Measurements from ENCODE around the gene C19orf33. TPM values are rescaled to one million over a fixed set of nuclear protein-coding genes. Genes with fewer than 3 reads are reported as not detected.

The C19orf33 gene
- total and polyA plus RNA-seq, 2 experiments from 2014 or later, result 58.9 to 72.2 TPM

DNA sequence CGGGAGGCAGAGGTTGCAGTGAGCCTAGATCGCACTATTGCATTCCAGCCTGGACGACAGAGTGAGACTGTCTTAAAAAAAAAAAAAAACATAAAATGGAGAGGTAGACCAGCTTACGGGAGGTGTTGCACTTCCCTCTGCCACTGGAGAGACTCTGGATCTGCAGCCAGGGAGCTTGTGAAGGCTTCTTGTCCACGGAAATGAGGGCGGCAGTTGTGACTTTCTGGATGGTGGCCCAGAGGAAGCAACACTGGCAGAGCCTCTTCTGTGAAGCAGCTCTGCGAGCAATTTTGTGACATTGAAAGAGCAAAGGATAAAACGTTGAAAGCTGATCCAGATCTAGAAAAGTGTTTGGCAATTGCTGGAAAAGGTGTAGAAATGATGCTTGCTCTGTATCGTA lies 29.3 kb upstream of the C19orf33 start:
- DNase-seq (ENCODE audit: low spot score) (no peak), ATAC-seq (no peak)
- no peak overlapping the region for H3K4me3 Mint-ChIP-seq
- no peaks in the 10 kb centered on the region for H3K9me2 ChIP-seq (ENCODE audit: insufficient read depth)
- no peak overlapping the region for H2AFZ ChIP-seq
- H3K4me1 ChIP-seq (ENCODE audit: insufficient read depth), result peaks cover 4% of the 10 kb centered on the region
- H3K27ac Mint-ChIP-seq, result no peak overlapping the region
- H3K27ac ChIP-seq (ENCODE audit: low read depth), result no peak overlapping the region
- H3K27me3 ChIP-seq (ENCODE audit: insufficient read depth), result no peaks in the 10 kb centered on the region
- H3K27me3 Mint-ChIP-seq (ENCODE audit: insufficient read depth, low read depth, poor library complexity), result no peaks in the 10 kb centered on the region
- H4K20me1 ChIP-seq (replicated peaks; ENCODE audit: insufficient read depth), result peaks cover 82% of the 10 kb centered on the region
- H3K4me2 ChIP-seq, result no peak overlapping the region
- peaks cover 17% of the 10 kb centered on the region; the same call in 2 of the 3 replicates for H3K36me3 Mint-ChIP-seq (ENCODE audit: low read depth)
- H3K79me2 ChIP-seq (replicated peaks; ENCODE audit: insufficient read depth), result peaks cover 100% of the 10 kb centered on the region
- peaks cover 7% of the 10 kb centered on the region; the same call in 2 of the 3 replicates for H3K4me1 Mint-ChIP-seq
- no peaks in the 10 kb centered on the region for H3K36me3 ChIP-seq (ENCODE audit: insufficient read depth)
- TF ChIP-seq ZNF114 (CRISPR knock-in tag; IDR thresholded peaks at IDR 0.05) (no peak), ZNF331 (CRISPR knock-in tag; IDR thresholded peaks at IDR 0.05; ENCODE audit: low read depth) (no peak), REST (IDR thresholded peaks at IDR 0.05; ENCODE audit: unreplicated experiment) (no peak), NANOG (IDR thresholded peaks at IDR 0.05; ENCODE audit: borderline replicate concordance) (no peak), EZH2phosphoT487 (IDR thresholded peaks at IDR 0.05; ENCODE audit: unreplicated experiment) (no peak), EZH2 (IDR thresholded peaks at IDR 0.05; ENCODE audit: low read depth, unreplicated experiment) (no peak), ZNF462 (CRISPR knock-in tag; IDR thresholded peaks at IDR 0.05) (no peak), JUNB (IDR thresholded peaks at IDR 0.05; ENCODE audit: unreplicated experiment) (no peak), CREB1 (CRISPR knock-in tag; IDR thresholded peaks at IDR 0.05; ENCODE audit: low read depth) (no peak), POLR2AphosphoS5 (IDR thresholded peaks at IDR 0.05; ENCODE audit: low read depth) (no peak), STAT1 (IDR thresholded peaks at IDR 0.05; ENCODE audit: unreplicated experiment) (no peak)
- TF ChIP-seq, protein P1, sequence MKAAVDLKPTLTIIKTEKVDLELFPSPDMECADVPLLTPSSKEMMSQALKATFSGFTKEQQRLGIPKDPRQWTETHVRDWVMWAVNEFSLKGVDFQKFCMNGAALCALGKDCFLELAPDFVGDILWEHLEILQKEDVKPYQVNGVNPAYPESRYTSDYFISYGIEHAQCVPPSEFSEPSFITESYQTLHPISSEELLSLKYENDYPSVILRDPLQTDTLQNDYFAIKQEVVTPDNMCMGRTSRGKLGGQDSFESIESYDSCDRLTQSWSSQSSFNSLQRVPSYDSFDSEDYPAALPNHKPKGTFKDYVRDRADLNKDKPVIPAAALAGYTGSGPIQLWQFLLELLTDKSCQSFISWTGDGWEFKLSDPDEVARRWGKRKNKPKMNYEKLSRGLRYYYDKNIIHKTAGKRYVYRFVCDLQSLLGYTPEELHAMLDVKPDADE (IDR thresholded peaks at IDR 0.05), result no peak
- TF ChIP-seq, protein P2, sequence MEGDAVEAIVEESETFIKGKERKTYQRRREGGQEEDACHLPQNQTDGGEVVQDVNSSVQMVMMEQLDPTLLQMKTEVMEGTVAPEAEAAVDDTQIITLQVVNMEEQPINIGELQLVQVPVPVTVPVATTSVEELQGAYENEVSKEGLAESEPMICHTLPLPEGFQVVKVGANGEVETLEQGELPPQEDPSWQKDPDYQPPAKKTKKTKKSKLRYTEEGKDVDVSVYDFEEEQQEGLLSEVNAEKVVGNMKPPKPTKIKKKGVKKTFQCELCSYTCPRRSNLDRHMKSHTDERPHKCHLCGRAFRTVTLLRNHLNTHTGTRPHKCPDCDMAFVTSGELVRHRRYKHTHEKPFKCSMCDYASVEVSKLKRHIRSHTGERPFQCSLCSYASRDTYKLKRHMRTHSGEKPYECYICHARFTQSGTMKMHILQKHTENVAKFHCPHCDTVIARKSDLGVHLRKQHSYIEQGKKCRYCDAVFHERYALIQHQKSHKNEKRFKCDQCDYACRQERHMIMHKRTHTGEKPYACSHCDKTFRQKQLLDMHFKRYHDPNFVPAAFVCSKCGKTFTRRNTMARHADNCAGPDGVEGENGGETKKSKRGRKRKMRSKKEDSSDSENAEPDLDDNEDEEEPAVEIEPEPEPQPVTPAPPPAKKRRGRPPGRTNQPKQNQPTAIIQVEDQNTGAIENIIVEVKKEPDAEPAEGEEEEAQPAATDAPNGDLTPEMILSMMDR (conservative IDR thresholded peaks at IDR 0.05; ENCODE audit: low read depth in 2 of 2), result no peak
- H3K9me3 Mint-ChIP-seq, result no peaks in the 10 kb centered on the region
- no peak overlapping the region for H3K4me3 ChIP-seq
- H3F3A ChIP-seq (replicated peaks; ENCODE audit: low read depth), result peaks cover 5% of the 10 kb centered on the region; the same call in 1 of the 2 replicates

All from GM23338 (cell line).